GM19324 (cell line): Measurements from ENCODE around the gene EFCC1.

Experiments
- ATAC-seq: cut with Tn5 transposase; IDR thresholded peaks from one replicate; pipeline ENCODE4 v1.9.1; 2021; ENCODE audit warnings: mild to moderate bottlenecking, moderate library complexity; ENCODE audit not compliant: unreplicated experiment, low FRiP score

The EFCC1 gene

GRCh38 chr3:129030611-129031010 lies 29.5 kb downstream of the EFCC1 start:
- ATAC-seq: no peak

GRCh38 chr3:129031476-129032215 lies 30.5 kb downstream of the EFCC1 start:
- no peak for ATAC-seq

GRCh38 chr3:129032716-129033115 lies 31.6 kb downstream of the EFCC1 start:
- no peak for ATAC-seq

- ATAC-seq: no peak
Measured at GRCh38 chr3:129033151-129033550, 32.0 kb downstream of the EFCC1 start.

- no peak for ATAC-seq
Measured at GRCh38 chr3:129033633-129034321, 32.7 kb downstream of the EFCC1 start.

- no peak for ATAC-seq
Measured at GRCh38 chr3:129034642-129035041, 33.5 kb downstream of the EFCC1 start.

- ATAC-seq: no peak
Measured at GRCh38 chr3:129035360-129036221, 34.5 kb downstream of the EFCC1 start.

- no peak for ATAC-seq
Measured at GRCh38 chr3:129036222-129037092, 35.4 kb downstream of the EFCC1 start.

- ATAC-seq: no peak
Measured at GRCh38 chr3:129037093-129037419, 36.0 kb downstream of the EFCC1 start.

- ATAC-seq: no peak
Measured at GRCh38 chr3:129038121-129038855, 37.2 kb downstream of the EFCC1 start.

GRCh38 chr3:129039271-129040038 lies 38.4 kb downstream of the EFCC1 start:
- ATAC-seq: no peak

- ATAC-seq: no peak
Measured at GRCh38 chr3:129040039-129040336, 38.9 kb downstream of the EFCC1 start.

- ATAC-seq: no peak
Measured at GRCh38 chr3:129040579-129041300, 39.6 kb downstream of the EFCC1 start.

GRCh38 chr3:129045675-129046036 lies 44.6 kb downstream of the EFCC1 start:
- ATAC-seq: no peak

GRCh38 chr3:129046037-129046731 lies 45.1 kb downstream of the EFCC1 start:
- no peak for ATAC-seq

GRCh38 chr3:129046732-129047552 lies 45.8 kb downstream of the EFCC1 start:
- ATAC-seq: no peak

GRCh38 chr3:129047553-129047839 lies 46.4 kb downstream of the EFCC1 start:
- no peak for ATAC-seq
